ENCODE data around the gene CIT.

- TF ChIP-seq CTCF (IDR thresholded peaks at IDR 0.05; ENCODE audit: low read length) = no peak
- TF ChIP-seq EZH2 (IDR thresholded peaks at IDR 0.05; ENCODE audit: borderline replicate concordance, low read length) = no peak
These were observed 93.3 kb downstream of the CIT start for GRCh38 chr12:119783787-119784186.

All from OCI-LY1 (cell line).